ENCODE results near the gene FAM151B.

GRCh38 chr5:80508844-80509243, 20.9 kb downstream of the FAM151B start:
- TF ChIP-seq CTCF (IDR thresholded peaks at IDR 0.05; ENCODE audit: low read depth, low read length) = no peak
- TF ChIP-seq POLR2A (IDR thresholded peaks at IDR 0.05; ENCODE audit: extremely low read depth, insufficient read length) = no peak
- TF ChIP-seq MYC (IDR thresholded peaks at IDR 0.05; ENCODE audit: low read depth, low read length) = no peak
- no peak for TF ChIP-seq MAX (IDR thresholded peaks at IDR 0.05; ENCODE audit: low read depth, low read length)

Measured in NB4 (cell line).